Measurements from ENCODE around the gene CYP3A4. TPM values are rescaled to one million over a fixed set of nuclear protein-coding genes. Genes with fewer than 3 reads are reported as not detected.

Gene CYP3A4
- total and polyA plus RNA-seq, 9 of the 15 experiments (the other 6 are each of a cell fraction or from before 2014, with no cell fraction given), result 0.07 to 0.08 TPM; not detected in 7

GRCh38 chr7:99762680-99763327, 21.2 kb downstream of the CYP3A4 start (continued):
- TF ChIP-seq CBFA2T2 (conservative IDR thresholded peaks at IDR 0.05) (peak; percentile 42), ZNF124 (CRISPR knock-in tag; IDR thresholded peaks at IDR 0.05) (no peak), ZNF551 (CRISPR knock-in tag; IDR thresholded peaks at IDR 0.05) (no peak), SMARCC2 (IDR thresholded peaks at IDR 0.05; ENCODE audit: low read depth) (peak; percentile 56; the same call in 1 of the 2 replicates), UBTF (IDR thresholded peaks at IDR 0.05; ENCODE audit: borderline replicate concordance in 1 of 2, low read depth in 2 of 2, low read length in 2 of 2) (peak in 1 of 2 experiments; percentile 91; a peak in 2 of 4 replicates), NBN (IDR thresholded peaks at IDR 0.05; ENCODE audit: low read depth) (0 out of 2 replicates have a peak, but pooled peaks have one; percentile 51), ATF7 (IDR thresholded peaks at IDR 0.05) (0 out of 2 replicates have a peak, but pooled peaks have one; percentile 15), SMARCE1 (IDR thresholded peaks at IDR 0.05) (peak; percentile 71; the same call in 1 of the 2 replicates), HMBOX1 (IDR thresholded peaks at IDR 0.05) (0 out of 2 replicates have a peak, but pooled peaks have one; percentile 67), E2F4 (CRISPR knock-in tag; IDR thresholded peaks at IDR 0.05; ENCODE audit: low read depth) (no peak), FOXK1 (CRISPR knock-in tag; IDR thresholded peaks at IDR 0.05; ENCODE audit: borderline replicate concordance) (no peak), DPF2 (IDR thresholded peaks at IDR 0.05) (peak; percentile 83), ZNF511 (CRISPR knock-in tag; IDR thresholded peaks at IDR 0.05) (no peak), FOSL1 (tag; conservative IDR thresholded peaks at IDR 0.05) (peak; percentile 69), USF1 (CRISPR knock-in tag; IDR thresholded peaks at IDR 0.05) (no peak), HDGF (IDR thresholded peaks at IDR 0.05) (no peak), AFF1 (IDR thresholded peaks at IDR 0.05; ENCODE audit: low read depth in 1 of 2, partially characterized antibody in 2 of 2) (no peak), NFE2 (IDR thresholded peaks at IDR 0.05; ENCODE audit: low read depth) (peak; percentile 67)

Data from K562 (cell line).